Thoracic aorta (tissue), 2 donors: ENCODE data around the gene DMD. TPM values are rescaled to one million over a fixed set of nuclear protein-coding genes. Genes with fewer than 3 reads are reported as not detected.

Source experiments
- ATAC-seq: fragments of 150-250 bp; one replicate; pipeline ENCODE4 v1.8.0; 2017; ENCODE audit warnings: low read depth; ENCODE audit not compliant: insufficient number of reproducible peaks, low FRiP score
- DNase-seq: peaks from one replicate; pipeline ENCODE4 v3.0.0-alpha.2; 2020; ENCODE audit warnings: low spot score
- H3K27ac ChIP-seq, 2 donors: fragments of 200-600 bp; sonication (generic); 1 replicate in 1 of 2; 2 replicates in 1 of 2; pipeline ENCODE4 v1.5.1; 2016; ENCODE audit warnings: mild to moderate bottlenecking in 2 of 2, moderate library complexity in 2 of 2
- H3K27me3 ChIP-seq: fragments of 200-600 bp; sonication (generic); replicated peaks from 2 replicates; pipeline ENCODE4 v1.6.0; 2016; ENCODE audit warnings: mild to moderate bottlenecking; ENCODE audit not compliant: insufficient read depth
- H3K36me3 ChIP-seq: fragments of 200-600 bp; sonication (generic); one replicate; pipeline ENCODE4 v1.5.1; 2016
- H3K4me1 ChIP-seq, 2 donors: fragments of 200-600 bp; sonication (generic); 1 replicate in 1 of 2; 2 replicates in 1 of 2; pipeline versions ENCODE4 v1.5.1 to v1.6.0; 2016; ENCODE audit warnings: low read depth in 2 of 2, mild to moderate bottlenecking in 1 of 2; ENCODE audit not compliant: control insufficient read depth in 1 of 2
- H3K4me3 ChIP-seq: fragments of 200-600 bp; sonication (generic); 2 replicates; pipeline ENCODE4 v1.5.1; 2016; ENCODE audit warnings: mild to moderate bottlenecking
- H3K9me3 ChIP-seq: fragments of 200-600 bp; sonication (generic); 2 replicates; pipeline ENCODE4 v1.5.1; 2016
- total RNA-seq, 2 donors: library from RNA; depleted of rRNA; stranded (reverse); fragments of >200 nt; gene quantifications; one replicate each; pipeline versions ENCODE4 v1.1.0 to v1.2.3, GENCODE V29; 2016
- TF ChIP-seq, protein P1 (sequence below): fragments of 200-600 bp; sonication (generic); IDR thresholded peaks from one replicate; pipeline ENCODE4 v1.5.1; 2019; ENCODE audit warnings: antibody characterized with exemption

The DMD gene
- total RNA-seq, 2 donors from 2014 or later: 224 to 233 TPM

GRCh38 chrX:31320740-31321139 is 1890.6 kb downstream of the DMD start:
- H3K27me3 ChIP-seq: no peaks in the 10 kb centered on the region
- DNase-seq (no peak), ATAC-seq (no peak)
- TF ChIP-seq, protein P1, sequence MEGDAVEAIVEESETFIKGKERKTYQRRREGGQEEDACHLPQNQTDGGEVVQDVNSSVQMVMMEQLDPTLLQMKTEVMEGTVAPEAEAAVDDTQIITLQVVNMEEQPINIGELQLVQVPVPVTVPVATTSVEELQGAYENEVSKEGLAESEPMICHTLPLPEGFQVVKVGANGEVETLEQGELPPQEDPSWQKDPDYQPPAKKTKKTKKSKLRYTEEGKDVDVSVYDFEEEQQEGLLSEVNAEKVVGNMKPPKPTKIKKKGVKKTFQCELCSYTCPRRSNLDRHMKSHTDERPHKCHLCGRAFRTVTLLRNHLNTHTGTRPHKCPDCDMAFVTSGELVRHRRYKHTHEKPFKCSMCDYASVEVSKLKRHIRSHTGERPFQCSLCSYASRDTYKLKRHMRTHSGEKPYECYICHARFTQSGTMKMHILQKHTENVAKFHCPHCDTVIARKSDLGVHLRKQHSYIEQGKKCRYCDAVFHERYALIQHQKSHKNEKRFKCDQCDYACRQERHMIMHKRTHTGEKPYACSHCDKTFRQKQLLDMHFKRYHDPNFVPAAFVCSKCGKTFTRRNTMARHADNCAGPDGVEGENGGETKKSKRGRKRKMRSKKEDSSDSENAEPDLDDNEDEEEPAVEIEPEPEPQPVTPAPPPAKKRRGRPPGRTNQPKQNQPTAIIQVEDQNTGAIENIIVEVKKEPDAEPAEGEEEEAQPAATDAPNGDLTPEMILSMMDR: no peak
- H3K36me3 ChIP-seq: no peaks in the 10 kb centered on the region
- H3K4me1 ChIP-seq: no peaks in the 10 kb centered on the region
- H3K4me3 ChIP-seq: no peak overlapping the region
- H3K27ac ChIP-seq: no peak overlapping the region
- no peaks in the 10 kb centered on the region for H3K9me3 ChIP-seq

- TF ChIP-seq, protein P1: no peak
- Histone ChIP-seq H3K4me3 (no peak overlapping the region), H3K36me3 (no peaks in the 10 kb centered on the region), H3K9me3 (no peaks in the 10 kb centered on the region), H3K27me3 (no peaks in the 10 kb centered on the region), H3K27ac (no peak overlapping the region), H3K4me1 (no peaks in the 10 kb centered on the region)
- DNase-seq (no peak), ATAC-seq (no peak)
Measured at GRCh38 chrX:31319586-31319985, 1891.8 kb downstream of the DMD start.

- ATAC-seq (no peak), DNase-seq (no peak)
- TF ChIP-seq, protein P1: no peak
- Histone ChIP-seq H3K4me3 (no peak overlapping the region), H3K9me3 (no peaks in the 10 kb centered on the region), H3K36me3 (no peaks in the 10 kb centered on the region), H3K27me3 (no peaks in the 10 kb centered on the region), H3K27ac (no peak overlapping the region), H3K4me1 (no peaks in the 10 kb centered on the region)
Measured at GRCh38 chrX:31318866-31319265, 1892.5 kb downstream of the DMD start.

- Histone ChIP-seq H3K4me3 (no peak overlapping the region), H3K27me3 (no peaks in the 10 kb centered on the region), H3K27ac (no peak overlapping the region), H3K9me3 (no peaks in the 10 kb centered on the region), H3K36me3 (no peaks in the 10 kb centered on the region), H3K4me1 (no peaks in the 10 kb centered on the region)
- ATAC-seq (no peak), DNase-seq (no peak)
- TF ChIP-seq, protein P1: no peak
Measured at GRCh38 chrX:31316340-31316991, 1894.9 kb downstream of the DMD start.

GRCh38 chrX:31314921-31315320 is 1896.4 kb downstream of the DMD start:
- peak overlapping the region; percentile 28 to 38 for H3K27ac ChIP-seq
- H3K9me3 ChIP-seq: no peaks in the 10 kb centered on the region
- no peaks in the 10 kb centered on the region for H3K27me3 ChIP-seq
- no peak overlapping the region for H3K4me3 ChIP-seq
- TF ChIP-seq, protein P1: no peak
- no peak for DNase-seq
- H3K36me3 ChIP-seq: no peaks in the 10 kb centered on the region
- H3K4me1 ChIP-seq: no peaks in the 10 kb centered on the region
- ATAC-seq: no peak
